Natural killer cell (primary cell): Measurements from ENCODE around the gene BAZ1A. TPM values are rescaled to one million over a fixed set of nuclear protein-coding genes. Genes with fewer than 3 reads are reported as not detected.

Experiments used
- ATAC-seq, 3 donors: fragments of 150-1000 bp in 2 of 3; fragments of 200-7000 bp in 1 of 3; cut with Tn5 transposase; 1 replicate in 1 of 3; 2 replicates in 2 of 3; pipeline ENCODE4 v1.10.0; 2021; ENCODE audit warnings: mild to moderate bottlenecking in 2 of 3, moderate library complexity in 2 of 3
- DNase-seq, 2 donors: peaks; one replicate each; pipeline versions ENCODE4 v3.0.0 to v3.0.0-alpha.2; 2013 to 2021; ENCODE audit warnings: mixed read lengths in 1 of 2
- H3K27ac ChIP-seq: one replicate; pipeline ENCODE4 v1.5.1; 2013; ENCODE audit warnings: mild to moderate bottlenecking, low read length
- H3K27me3 ChIP-seq: one replicate; pipeline ENCODE4 v1.6.1; 2013; ENCODE audit warnings: low read length; ENCODE audit not compliant: control insufficient read depth, insufficient read depth
- H3K36me3 ChIP-seq: one replicate; pipeline ENCODE4 v1.6.1; 2013; ENCODE audit warnings: low read length; ENCODE audit not compliant: control insufficient read depth, insufficient read depth
- H3K4me1 ChIP-seq: one replicate; pipeline ENCODE4 v1.6.1; 2013; ENCODE audit warnings: low read length; ENCODE audit not compliant: control insufficient read depth, insufficient read depth
- H3K4me3 ChIP-seq: one replicate; pipeline ENCODE4 v1.5.1; 2013; ENCODE audit warnings: low read length
- H3K9me3 ChIP-seq: one replicate; pipeline ENCODE4 v1.6.1; 2013; ENCODE audit warnings: low read length; ENCODE audit not compliant: control insufficient read depth, insufficient read depth
- H3K27ac Mint-ChIP-seq, 2 donors: one replicate each; pipeline ENCODE4 v1.8.0; 2022; ENCODE audit warnings: mild to moderate bottlenecking in 2 of 2, mixed read lengths in 2 of 2, moderate library complexity in 1 of 2
- H3K27me3 Mint-ChIP-seq, 2 donors: one replicate each; pipeline ENCODE4 v1.8.0; 2022; ENCODE audit warnings: low read depth in 2 of 2, mixed read lengths in 2 of 2
- H3K36me3 Mint-ChIP-seq: one replicate; pipeline ENCODE4 v1.8.0; 2022; ENCODE audit warnings: mixed read lengths
- H3K4me1 Mint-ChIP-seq, 2 donors: one replicate each; pipeline ENCODE4 v1.8.0; 2022; ENCODE audit warnings: mixed read lengths in 2 of 2
- H3K4me3 Mint-ChIP-seq: one replicate; pipeline ENCODE4 v1.8.0; 2022; ENCODE audit warnings: mild to moderate bottlenecking, moderate library complexity, mixed read lengths
- H3K9me3 Mint-ChIP-seq, 2 donors: one replicate each; pipeline ENCODE4 v1.8.0; 2022; ENCODE audit warnings: mixed read lengths in 2 of 2
- CTCF ChIP-seq: fragments of 200-600 bp; IDR thresholded peaks from one replicate; pipeline ENCODE4 v1.8.0; 2022; ENCODE audit warnings: antibody characterized with exemption
- WGBS: methylation state at CpG from one replicate; pipeline ENCODE4 v1.1.7; 2013; ENCODE audit warnings: missing lambda C conversion rate; ENCODE audit not compliant: insufficient coverage; 5-methylcytosine and 5-hydroxymethylcytosine counted together
- intact Hi-C: fragments of 100-400 bp; cut with micrococcal nuclease; formaldehyde crosslinking; loops from one replicate; pipeline ENCODE4 v1.14.2; 2022
- total RNA-seq, 4 donors: library from RNA; stranded (reverse); fragments of 120-200 nt in 1 of 4; gene quantifications; one replicate each; pipeline versions ENCODE4 v1.2.3 to v1.2.4, GENCODE V29; 2013 to 2022

Gene BAZ1A
- total RNA-seq, 3 donors from 2014 or later (not counting 1 experiment from before 2014, with no cell fraction given) = 54.6 to 89.5 (median 64.6) TPM

GRCh38 chr14:34837801-34838322 lies 37.3 kb downstream of the BAZ1A start:
- intact Hi-C loops = no loop called here

GRCh38 chr14:34835312-34835711 lies 39.8 kb downstream of the BAZ1A start:
- H3K9me3 Mint-ChIP-seq = no peaks in the 10 kb centered on the region
- Histone ChIP-seq H3K27me3 (no peaks in the 10 kb centered on the region), H3K9me3 (no peaks in the 10 kb centered on the region), H3K4me3 (no peak overlapping the region), H3K27ac (no peak overlapping the region), H3K36me3 (no peaks in the 10 kb centered on the region), H3K4me1 (peaks cover 14% of the 10 kb centered on the region)
- no peak overlapping the region for H3K4me3 Mint-ChIP-seq
- no peaks in the 10 kb centered on the region for H3K27me3 Mint-ChIP-seq
- TF ChIP-seq CTCF = no peak
- no peaks in the 10 kb centered on the region for H3K36me3 Mint-ChIP-seq
- intact Hi-C loops = no loop called here
- peak overlapping the region; percentile 95 to 98 for H3K27ac Mint-ChIP-seq
- peaks cover 40 to 44% of the 10 kb centered on the region in 2 donors for H3K4me1 Mint-ChIP-seq
- DNase-seq (no peak), ATAC-seq (no peak)
- WGBS = no CpG with 5 or more reads among the region's 1 CpG

More at GRCh38 chr14:34837801-34838322, 37.3 kb downstream of the BAZ1A start:
- Histone ChIP-seq H3K27ac (no peak overlapping the region), H3K9me3 (no peaks in the 10 kb centered on the region), H3K36me3 (no peaks in the 10 kb centered on the region), H3K27me3 (no peaks in the 10 kb centered on the region), H3K4me3 (no peak overlapping the region), H3K4me1 (peaks cover 11% of the 10 kb centered on the region)
- DNase-seq = no peak
- WGBS = 85% methylated on average over 2 of the region's 3 CpGs
- no peak overlapping the region for H3K4me3 Mint-ChIP-seq
- H3K27me3 Mint-ChIP-seq = no peaks in the 10 kb centered on the region
- no peaks in the 10 kb centered on the region for H3K36me3 Mint-ChIP-seq
- TF ChIP-seq CTCF = no peak
- peaks cover 33 to 40% of the 10 kb centered on the region in 2 donors for H3K4me1 Mint-ChIP-seq
- peak overlapping the region; percentile 24 to 62 for H3K27ac Mint-ChIP-seq
- no peaks in the 10 kb centered on the region for H3K9me3 Mint-ChIP-seq
- ATAC-seq = no peak

- Mint-ChIP-seq H3K9me3 (no peaks in the 10 kb centered on the region), H3K27ac (peak overlapping the region; percentile 95 to 98), H3K36me3 (no peaks in the 10 kb centered on the region), H3K4me3 (peak overlapping the region; percentile 67), H3K27me3 (no peaks in the 10 kb centered on the region), H3K4me1 (peaks cover 47 to 50% of the 10 kb centered on the region in 2 donors)
- 63% methylated on average over 2 of the region's 2 CpGs for WGBS
- peak; percentile 82 to 87 (median 86) for ATAC-seq
- H3K27me3 ChIP-seq = no peaks in the 10 kb centered on the region
- no peak for TF ChIP-seq CTCF
- peak in 1 of 2 donors; percentile 47 for DNase-seq
- H3K27ac ChIP-seq = peak overlapping the region; percentile 80
- H3K4me1 ChIP-seq = peaks cover 14% of the 10 kb centered on the region
- peaks cover 3% of the 10 kb centered on the region for H3K36me3 ChIP-seq
- intact Hi-C loops = loop anchor here (1.0 to 2.0 kb wide), 2 partner anchors 23 to 39 kb away; no protein-coding TSS in a partner anchor
- no peak overlapping the region for H3K4me3 ChIP-seq
- H3K9me3 ChIP-seq = no peaks in the 10 kb centered on the region
Measured at GRCh38 chr14:34833549-34834523, 41.3 kb downstream of the BAZ1A start.
